GM12878 (cell line): Measurements from ENCODE around the gene UNC119. TPM values are rescaled to one million over a fixed set of nuclear protein-coding genes. Genes with fewer than 3 reads are reported as not detected.

Source experiments
- CBX3 ChIP-seq: fragments of 200-600 bp; sonication (generic); IDR thresholded peaks from 2 replicates; pipeline ENCODE4 v1.6.1; 2016; ENCODE audit warnings: low read depth, borderline replicate concordance
- PKNOX1 ChIP-seq: fragments of 450-650 bp; IDR thresholded peaks from 2 replicates; pipeline ENCODE4 v1.6.1; 2016; ENCODE audit warnings: mild to moderate bottlenecking
- POU2F2 ChIP-seq: IDR thresholded peaks from 3 replicates; pipeline ENCODE4 v1.6.1; 2011; ENCODE audit warnings: low read depth, mild to moderate bottlenecking, low read length, borderline replicate concordance
- SUZ12 ChIP-seq: fragments of 200-600 bp; sonication (generic); IDR thresholded peaks from one replicate; pipeline ENCODE4 v1.6.1; 2018; ENCODE audit warnings: antibody characterized with exemption, mild to moderate bottlenecking; ENCODE audit not compliant: unreplicated experiment
- TBL1XR1 ChIP-seq: IDR thresholded peaks from 2 replicates; pipeline ENCODE4 v1.6.1; 2012; ENCODE audit warnings: low read depth, low read length, improper control_type of control experiment
- polyA plus RNA-seq, 11 experiments: library from polyadenylated mRNA; depleted of rRNA in 4 of 11; unstranded in 6 of 11; stranded (reverse) in 5 of 11; fragments of >200 nt; fragmentation: Nextera tagmentation in 4 of 11; fragmentation: Illumina TruSeq in 1 of 11; extraction: Ambion mirVana in 4 of 11; extraction: Trizol in 1 of 11; gene quantifications; 1 replicate in 1 of 11; 2 replicates in 10 of 11; pipeline versions ENCODE4 v1.2.1 to v1.2.3, GENCODE V29; 2011 to 2016; ENCODE audit warnings: inconsistent platforms in 2 of 11, missing spikeins in 2 of 11, low read depth in 1 of 11
- total RNA-seq, 4 experiments: library from RNA; depleted of rRNA in 3 of 4; stranded (reverse); fragments of >200 nt in 3 of 4; fragmentation: Illumina TruSeq in 1 of 4; extraction: Trizol in 1 of 4; gene quantifications; 2 replicates each; pipeline versions ENCODE4 v1.2.1 to v1.2.3, GENCODE V29; 2013 to 2021
- TF ChIP-seq, protein P1 (sequence below): fragments of 450-650 bp; IDR thresholded peaks from 2 replicates; pipeline ENCODE4 v1.6.1; 2016; ENCODE audit warnings: mild to moderate bottlenecking, moderate library complexity, borderline replicate concordance

Gene UNC119
- total and polyA plus RNA-seq, 10 of the 15 experiments (the other 5 are each of a cell fraction or from before 2014, with no cell fraction given): 2.7 to 436 (median 57.8) TPM

GRCh38 chr17:28534740-28535375 is 17.6 kb downstream of the UNC119 start (continued):
- no peak for TF ChIP-seq POU2F2
- TF ChIP-seq PKNOX1: no peak
- TF ChIP-seq, protein P1, sequence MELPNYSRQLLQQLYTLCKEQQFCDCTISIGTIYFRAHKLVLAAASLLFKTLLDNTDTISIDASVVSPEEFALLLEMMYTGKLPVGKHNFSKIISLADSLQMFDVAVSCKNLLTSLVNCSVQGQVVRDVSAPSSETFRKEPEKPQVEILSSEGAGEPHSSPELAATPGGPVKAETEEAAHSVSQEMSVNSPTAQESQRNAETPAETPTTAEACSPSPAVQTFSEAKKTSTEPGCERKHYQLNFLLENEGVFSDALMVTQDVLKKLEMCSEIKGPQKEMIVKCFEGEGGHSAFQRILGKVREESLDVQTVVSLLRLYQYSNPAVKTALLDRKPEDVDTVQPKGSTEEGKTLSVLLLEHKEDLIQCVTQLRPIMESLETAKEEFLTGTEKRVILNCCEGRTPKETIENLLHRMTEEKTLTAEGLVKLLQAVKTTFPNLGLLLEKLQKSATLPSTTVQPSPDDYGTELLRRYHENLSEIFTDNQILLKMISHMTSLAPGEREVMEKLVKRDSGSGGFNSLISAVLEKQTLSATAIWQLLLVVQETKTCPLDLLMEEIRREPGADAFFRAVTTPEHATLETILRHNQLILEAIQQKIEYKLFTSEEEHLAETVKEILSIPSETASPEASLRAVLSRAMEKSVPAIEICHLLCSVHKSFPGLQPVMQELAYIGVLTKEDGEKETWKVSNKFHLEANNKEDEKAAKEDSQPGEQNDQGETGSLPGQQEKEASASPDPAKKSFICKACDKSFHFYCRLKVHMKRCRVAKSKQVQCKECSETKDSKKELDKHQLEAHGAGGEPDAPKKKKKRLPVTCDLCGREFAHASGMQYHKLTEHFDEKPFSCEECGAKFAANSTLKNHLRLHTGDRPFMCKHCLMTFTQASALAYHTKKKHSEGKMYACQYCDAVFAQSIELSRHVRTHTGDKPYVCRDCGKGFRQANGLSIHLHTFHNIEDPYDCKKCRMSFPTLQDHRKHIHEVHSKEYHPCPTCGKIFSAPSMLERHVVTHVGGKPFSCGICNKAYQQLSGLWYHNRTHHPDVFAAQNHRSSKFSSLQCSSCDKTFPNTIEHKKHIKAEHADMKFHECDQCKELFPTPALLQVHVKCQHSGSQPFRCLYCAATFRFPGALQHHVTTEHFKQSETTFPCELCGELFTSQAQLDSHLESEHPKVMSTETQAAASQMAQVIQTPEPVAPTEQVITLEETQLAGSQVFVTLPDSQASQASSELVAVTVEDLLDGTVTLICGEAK: no peak
- TF ChIP-seq SUZ12: no peak
- no peak for TF ChIP-seq CBX3
- no peak for TF ChIP-seq TBL1XR1
